Body of pancreas (tissue), 4 donors: ENCODE data around the gene GRM4.

ENCODE experiments used
- POLR2A ChIP-seq, 3 donors: fragments of 450-650 bp; IDR thresholded peaks; one replicate each; pipeline ENCODE4 v1.6.1; 2016; ENCODE audit warnings: antibody characterized with exemption in 3 of 3, mild to moderate bottlenecking in 2 of 3
- TF ChIP-seq, protein P1 (sequence below), 7 experiments: fragments of 450-650 bp in 4 of 7; fragments of 200-600 bp in 3 of 7; sonication (generic) in 3 of 7; IDR thresholded peaks; one replicate each; pipeline ENCODE4 v1.5.1; 2016 to 2019; ENCODE audit warnings: antibody characterized with exemption in 7 of 7

DNA sequence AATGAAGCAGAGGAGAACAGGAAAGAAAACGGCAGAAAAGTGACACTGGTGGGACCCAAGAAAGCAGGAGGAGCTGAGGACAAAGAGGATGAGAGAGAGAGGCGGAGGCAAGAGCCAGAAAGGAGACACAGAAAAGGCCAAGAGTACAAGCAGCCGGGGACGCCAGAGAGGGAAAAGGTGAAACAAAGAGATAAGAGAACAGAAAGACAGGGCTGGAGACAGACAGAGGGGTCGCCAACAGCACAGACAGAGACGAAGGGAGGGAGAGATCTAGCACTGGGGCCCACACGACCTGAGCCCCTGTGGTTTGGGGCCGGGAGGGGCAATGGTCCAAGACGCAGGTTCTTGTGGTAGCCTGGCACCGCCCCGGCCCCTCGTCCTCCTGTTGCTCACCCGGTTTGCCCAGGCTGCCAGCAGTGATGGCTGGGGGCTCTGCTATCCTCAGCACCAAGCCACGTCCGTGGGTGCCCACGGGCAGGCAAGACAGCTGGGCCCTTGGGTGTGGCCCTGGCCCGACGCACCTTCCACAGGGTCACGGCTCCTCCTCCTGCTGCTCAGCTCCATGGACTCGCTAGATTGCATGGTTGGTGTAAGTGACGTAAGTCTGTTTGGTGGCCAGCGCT is 123.5 kb downstream of the GRM4 start:
- TF ChIP-seq POLR2A (IDR thresholded peaks at IDR 0.05) = no peak
- TF ChIP-seq, protein P1, sequence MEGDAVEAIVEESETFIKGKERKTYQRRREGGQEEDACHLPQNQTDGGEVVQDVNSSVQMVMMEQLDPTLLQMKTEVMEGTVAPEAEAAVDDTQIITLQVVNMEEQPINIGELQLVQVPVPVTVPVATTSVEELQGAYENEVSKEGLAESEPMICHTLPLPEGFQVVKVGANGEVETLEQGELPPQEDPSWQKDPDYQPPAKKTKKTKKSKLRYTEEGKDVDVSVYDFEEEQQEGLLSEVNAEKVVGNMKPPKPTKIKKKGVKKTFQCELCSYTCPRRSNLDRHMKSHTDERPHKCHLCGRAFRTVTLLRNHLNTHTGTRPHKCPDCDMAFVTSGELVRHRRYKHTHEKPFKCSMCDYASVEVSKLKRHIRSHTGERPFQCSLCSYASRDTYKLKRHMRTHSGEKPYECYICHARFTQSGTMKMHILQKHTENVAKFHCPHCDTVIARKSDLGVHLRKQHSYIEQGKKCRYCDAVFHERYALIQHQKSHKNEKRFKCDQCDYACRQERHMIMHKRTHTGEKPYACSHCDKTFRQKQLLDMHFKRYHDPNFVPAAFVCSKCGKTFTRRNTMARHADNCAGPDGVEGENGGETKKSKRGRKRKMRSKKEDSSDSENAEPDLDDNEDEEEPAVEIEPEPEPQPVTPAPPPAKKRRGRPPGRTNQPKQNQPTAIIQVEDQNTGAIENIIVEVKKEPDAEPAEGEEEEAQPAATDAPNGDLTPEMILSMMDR (IDR thresholded peaks at IDR 0.05) = no peak
